Measurements from ENCODE around the gene AKR1C2. TPM values are rescaled to one million over a fixed set of nuclear protein-coding genes. Genes with fewer than 3 reads are reported as not detected.
A peak's percentile ranks its signal among the peaks of the same experiment; 100 is the strongest.
"Not testable (repeated sequence)": the region's sequence is repeated elsewhere in the genome, so short reads cannot be mapped to it uniquely, and the experiment has no call there.

The AKR1C2 gene
- 1 to 10 TPM in 3 of 6 experiments, under 1 TPM in 3; 0.52 to 1.5 (median 1.1) TPM for total RNA-seq (2021; fragmentation: NEBNext Ultra II Directional; extraction: Animal tissue kit (Norgen Biotek cat#: 25700))
- long read RNA-seq, partial matches to known transcripts = 0 of 1 reads
- long read RNA-seq, other reads (novel, unspliced or antisense) = 0 of 1 reads

GRCh38 chr10:5003127-5004029 is at the start of gene AKR1C2:
TSS of gene AKR1C2 (minus strand) at chr10:5003857. CDS start at chr10:5003835, 22 bp downstream.
- not testable (repeated sequence) for H3K4me1 Mint-ChIP-seq (ENCODE audit: low read depth); DNase-seq; H3K36me3 Mint-ChIP-seq (ENCODE audit: low read depth); H3K9me3 Mint-ChIP-seq; H3K27ac Mint-ChIP-seq
- H3K27me3 Mint-ChIP-seq (ENCODE audit: insufficient read depth) = peaks cover 10% of the 10 kb centered on the region; the same call in 1 of the 2 replicates
- peak within 1 kb of the TSS; percentile 50 for H3K4me3 Mint-ChIP-seq

DNA sequence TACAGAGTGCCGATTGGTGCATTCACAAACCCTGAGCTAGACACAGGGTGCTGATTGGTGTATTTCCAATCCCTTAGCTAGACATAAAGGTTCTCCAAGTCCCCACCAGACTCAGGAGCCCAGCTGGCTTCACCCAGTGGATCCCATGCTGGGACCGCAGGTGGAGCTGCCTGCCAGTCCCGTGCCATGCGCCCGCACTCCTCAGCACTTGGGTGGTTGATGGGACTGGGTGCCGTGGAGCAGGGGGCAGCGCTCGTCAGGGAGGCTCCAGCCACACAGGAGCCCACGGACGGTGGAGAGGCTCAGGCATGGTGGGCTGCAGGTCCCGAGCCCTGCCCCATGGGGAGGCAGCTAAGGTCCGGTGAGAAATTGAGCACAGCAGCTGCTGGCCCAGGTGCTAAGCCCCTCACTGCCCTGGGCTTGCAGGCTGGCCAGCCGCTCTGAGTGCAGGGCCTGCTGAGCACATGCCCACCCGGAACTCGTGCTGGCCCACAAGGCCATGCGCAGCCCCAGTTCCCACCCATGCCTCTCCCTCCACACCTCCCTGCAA is 49.4 kb upstream of the AKR1C2 start:
- H3K27ac Mint-ChIP-seq; H3K4me3 Mint-ChIP-seq; DNase-seq; H3K27me3 Mint-ChIP-seq (ENCODE audit: insufficient read depth); H3K4me1 Mint-ChIP-seq (ENCODE audit: low read depth); H3K9me3 Mint-ChIP-seq; H3K36me3 Mint-ChIP-seq (ENCODE audit: low read depth): not testable (repeated sequence)

GRCh38 chr10:5047912-5048628 is 44.4 kb upstream of the AKR1C2 start:
- Mint-ChIP-seq H3K36me3 (ENCODE audit: low read depth) (no peaks in the 10 kb centered on the region), H3K9me3 (0 out of 2 replicates have a peak, but pooled peaks cover 3% of the 10 kb centered on the region), H3K27me3 (ENCODE audit: insufficient read depth) (no peaks in the 10 kb centered on the region; the same call in none of the 2 replicates), H3K4me3 (no peak overlapping the region), H3K4me1 (ENCODE audit: low read depth) (peaks cover 9% of the 10 kb centered on the region), H3K27ac (no peak overlapping the region)
- TF ChIP-seq CTCF (IDR thresholded peaks at IDR 0.05) = no peak
- DNase-seq = peak; percentile 15

- H3K4me1 Mint-ChIP-seq (ENCODE audit: low read depth); H3K4me3 Mint-ChIP-seq; H3K27ac Mint-ChIP-seq; DNase-seq; H3K9me3 Mint-ChIP-seq; H3K36me3 Mint-ChIP-seq (ENCODE audit: low read depth); H3K27me3 Mint-ChIP-seq (ENCODE audit: insufficient read depth): not testable (repeated sequence)
These were observed 43.4 kb upstream of the AKR1C2 start for GRCh38 chr10:5047055-5047454.

- H3K36me3 Mint-ChIP-seq (ENCODE audit: low read depth) = no peaks in the 10 kb centered on the region
- H3K27me3 Mint-ChIP-seq (ENCODE audit: insufficient read depth) = no peaks in the 10 kb centered on the region; the same call in 1 of the 2 replicates
- H3K4me1 Mint-ChIP-seq (ENCODE audit: low read depth) = peaks cover 15% of the 10 kb centered on the region
- DNase-seq = no peak
- TF ChIP-seq CTCF (IDR thresholded peaks at IDR 0.05) = no peak
- no peaks in the 10 kb centered on the region for H3K9me3 Mint-ChIP-seq
- H3K27ac Mint-ChIP-seq = no peak overlapping the region
- no peak overlapping the region for H3K4me3 Mint-ChIP-seq
These were observed 42.8 kb upstream of the AKR1C2 start for GRCh38 chr10:5046410-5046809.

DNA sequence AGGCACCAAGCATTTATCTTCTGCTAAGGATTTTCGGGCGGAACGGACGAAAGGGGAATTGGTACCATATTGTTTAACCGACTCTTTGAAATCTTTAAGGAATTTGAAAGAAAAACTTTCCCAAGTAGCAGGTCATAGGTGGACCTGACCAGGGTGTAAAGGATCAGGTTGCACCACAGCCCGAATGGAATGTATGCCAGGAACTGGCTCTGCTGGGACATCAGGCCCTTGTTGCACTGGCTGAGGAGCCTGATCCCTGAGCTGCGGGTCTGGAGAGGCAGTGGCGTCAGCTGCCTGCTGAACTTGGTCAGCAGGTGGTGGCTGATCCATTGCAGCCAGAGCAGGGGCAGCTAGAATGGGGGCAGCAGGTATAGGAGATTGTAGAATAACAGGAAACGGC is 41.4 kb upstream of the AKR1C2 start:
- no peaks in the 10 kb centered on the region; the same call in 1 of the 2 replicates for H3K27me3 Mint-ChIP-seq (ENCODE audit: insufficient read depth)
- no peak overlapping the region for H3K27ac Mint-ChIP-seq
- peaks cover 10% of the 10 kb centered on the region; the same call in 1 of the 2 replicates for H3K9me3 Mint-ChIP-seq
- no peaks in the 10 kb centered on the region for H3K36me3 Mint-ChIP-seq (ENCODE audit: low read depth)
- peaks cover 24% of the 10 kb centered on the region for H3K4me1 Mint-ChIP-seq (ENCODE audit: low read depth)
- no peak overlapping the region for H3K4me3 Mint-ChIP-seq
- DNase-seq = no peak
- TF ChIP-seq CTCF (IDR thresholded peaks at IDR 0.05) = no peak
